LNCAP (cell line): Measurements from ENCODE around the gene PTGDR2.

Source experiments
- TF ChIP-seq, protein P1 (sequence below): fragments of 450-650 bp; IDR thresholded peaks from 2 replicates; pipeline ENCODE4 v1.5.1; 2017; ENCODE audit warnings: mild to moderate bottlenecking

Gene PTGDR2

DNA sequence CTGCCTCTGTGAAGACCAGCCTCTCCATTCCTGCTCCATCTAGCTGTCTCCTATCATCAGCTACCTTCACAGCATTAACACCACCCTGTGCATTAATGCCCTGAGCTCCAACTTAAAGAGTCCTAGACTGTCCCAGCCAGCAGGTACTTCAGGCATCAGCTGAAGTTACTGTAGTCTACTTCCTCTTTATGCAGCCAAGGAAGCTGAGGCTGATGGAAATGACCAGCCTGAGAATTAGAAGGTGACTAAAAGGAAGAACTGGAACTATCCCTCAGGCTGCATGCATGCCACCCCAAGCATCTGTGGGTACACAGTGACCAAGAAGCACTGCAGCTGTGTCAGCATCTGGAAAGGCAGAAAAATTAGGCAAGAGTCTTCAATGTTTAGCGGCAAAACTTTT is 42.4 kb downstream of the PTGDR2 start:
- TF ChIP-seq, protein P1, sequence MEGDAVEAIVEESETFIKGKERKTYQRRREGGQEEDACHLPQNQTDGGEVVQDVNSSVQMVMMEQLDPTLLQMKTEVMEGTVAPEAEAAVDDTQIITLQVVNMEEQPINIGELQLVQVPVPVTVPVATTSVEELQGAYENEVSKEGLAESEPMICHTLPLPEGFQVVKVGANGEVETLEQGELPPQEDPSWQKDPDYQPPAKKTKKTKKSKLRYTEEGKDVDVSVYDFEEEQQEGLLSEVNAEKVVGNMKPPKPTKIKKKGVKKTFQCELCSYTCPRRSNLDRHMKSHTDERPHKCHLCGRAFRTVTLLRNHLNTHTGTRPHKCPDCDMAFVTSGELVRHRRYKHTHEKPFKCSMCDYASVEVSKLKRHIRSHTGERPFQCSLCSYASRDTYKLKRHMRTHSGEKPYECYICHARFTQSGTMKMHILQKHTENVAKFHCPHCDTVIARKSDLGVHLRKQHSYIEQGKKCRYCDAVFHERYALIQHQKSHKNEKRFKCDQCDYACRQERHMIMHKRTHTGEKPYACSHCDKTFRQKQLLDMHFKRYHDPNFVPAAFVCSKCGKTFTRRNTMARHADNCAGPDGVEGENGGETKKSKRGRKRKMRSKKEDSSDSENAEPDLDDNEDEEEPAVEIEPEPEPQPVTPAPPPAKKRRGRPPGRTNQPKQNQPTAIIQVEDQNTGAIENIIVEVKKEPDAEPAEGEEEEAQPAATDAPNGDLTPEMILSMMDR, result no peak

DNA sequence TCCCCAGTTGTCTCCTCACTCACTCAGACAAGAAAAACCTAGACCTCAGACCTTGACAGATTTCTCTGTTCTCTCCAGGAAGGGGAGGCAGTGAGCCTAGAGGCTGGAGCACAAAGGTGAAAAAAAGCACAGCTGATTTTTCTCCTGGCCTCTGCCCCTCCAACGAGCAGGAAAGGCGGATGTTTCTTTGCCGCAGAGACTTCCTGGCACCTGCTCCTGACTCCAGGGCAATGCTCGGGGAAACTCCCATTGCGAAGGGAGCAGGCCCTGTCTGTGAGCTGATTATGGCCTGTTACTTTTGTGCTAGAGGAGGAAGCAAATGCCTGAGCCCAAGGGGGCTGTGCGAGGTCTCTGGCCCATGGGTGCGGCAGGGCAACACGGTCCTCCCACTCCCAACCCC is 45.2 kb downstream of the PTGDR2 start:
- TF ChIP-seq, protein P1, result no peak

DNA sequence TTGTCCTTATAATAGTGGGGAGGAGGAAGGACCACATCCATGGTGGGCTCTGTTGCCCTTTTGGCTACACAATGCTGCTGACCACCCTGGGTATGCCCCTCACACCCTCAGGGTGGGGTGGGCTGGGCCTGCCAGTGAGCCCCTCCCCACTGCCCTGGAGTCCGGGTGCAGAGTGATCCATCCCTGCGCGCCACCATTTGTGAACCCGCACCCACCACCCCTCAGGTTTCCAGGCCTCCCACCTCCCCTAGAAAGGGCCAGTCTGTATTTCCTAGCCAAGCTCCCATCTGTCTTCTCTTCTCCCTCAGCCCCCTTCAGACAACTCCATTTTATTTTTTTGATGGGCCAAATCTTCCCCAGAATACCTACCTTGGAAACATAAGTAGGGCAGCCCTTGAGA is 45.6 kb downstream of the PTGDR2 start:
- TF ChIP-seq, protein P1, result no peak

DNA sequence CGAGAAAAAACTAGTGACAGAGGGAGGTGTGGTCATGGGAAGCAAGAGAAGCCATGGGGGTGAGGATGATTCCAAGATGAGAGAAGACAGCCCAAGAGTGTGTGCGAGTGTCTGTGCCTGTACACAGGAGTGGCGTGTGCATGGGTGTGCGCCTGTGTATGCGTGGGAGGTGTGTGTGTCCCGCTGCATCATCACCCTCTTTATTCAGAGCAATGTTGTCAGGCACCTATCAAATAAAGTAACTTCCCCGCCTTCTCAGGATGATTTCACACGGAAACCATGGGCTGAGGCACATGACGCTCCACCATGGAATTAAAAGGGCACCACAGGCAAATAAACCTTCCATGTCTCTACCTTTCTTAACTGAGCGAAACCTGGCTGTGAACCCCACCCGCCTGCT is 46.1 kb downstream of the PTGDR2 start:
- TF ChIP-seq, protein P1, result no peak

DNA sequence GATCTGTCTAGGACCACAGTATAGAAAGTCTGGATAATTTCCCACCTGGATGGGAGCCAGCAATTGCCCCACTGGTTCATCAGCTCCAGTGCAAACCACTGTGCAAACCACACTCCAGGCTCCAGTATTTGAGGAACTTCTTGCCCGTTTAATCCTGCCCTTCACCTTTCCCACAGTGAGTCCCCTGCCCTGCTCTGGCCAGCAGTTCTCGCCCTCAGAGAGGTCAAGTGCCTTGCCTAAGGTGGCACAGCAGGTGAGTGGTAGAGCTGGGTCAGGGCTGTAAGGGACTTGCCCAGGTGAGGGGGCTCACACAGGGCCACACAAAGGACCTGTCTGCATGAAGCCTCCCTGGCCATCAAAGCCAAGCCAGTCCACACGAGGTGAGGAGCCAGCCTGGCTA is 46.5 kb downstream of the PTGDR2 start:
- TF ChIP-seq, protein P1, result no peak

DNA sequence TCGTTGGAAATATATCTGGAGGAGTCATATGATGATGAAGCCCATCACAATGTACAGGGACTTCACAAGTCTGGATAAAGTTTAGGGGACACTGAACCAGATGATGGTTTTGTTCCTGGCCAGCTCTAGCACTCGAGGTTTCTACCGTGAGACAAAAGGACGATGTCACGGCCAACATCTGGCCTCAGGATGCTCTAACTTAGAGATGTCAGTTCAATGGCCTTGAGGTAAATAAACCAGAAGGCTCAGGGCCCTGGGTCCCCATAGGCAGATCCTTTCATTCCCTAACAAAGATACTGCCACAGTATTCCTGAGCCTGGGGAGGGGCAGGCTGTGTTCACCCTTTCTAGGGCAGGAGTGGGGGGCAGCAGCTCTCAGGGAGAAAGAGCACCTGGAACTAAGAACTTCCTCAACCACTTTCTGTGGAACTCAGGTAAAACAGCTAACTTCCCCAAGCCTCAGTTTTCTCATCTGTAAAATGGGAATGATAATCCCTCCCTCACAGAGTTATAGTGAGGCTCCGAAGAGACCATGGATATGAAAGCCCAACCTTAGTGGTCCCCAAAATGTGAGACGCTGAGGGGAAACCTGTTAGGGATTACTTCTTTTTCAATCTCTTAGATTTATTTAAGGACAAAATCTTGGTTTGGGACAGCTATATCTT is 52.3 kb downstream of the PTGDR2 start:
- TF ChIP-seq, protein P1, result no peak

DNA sequence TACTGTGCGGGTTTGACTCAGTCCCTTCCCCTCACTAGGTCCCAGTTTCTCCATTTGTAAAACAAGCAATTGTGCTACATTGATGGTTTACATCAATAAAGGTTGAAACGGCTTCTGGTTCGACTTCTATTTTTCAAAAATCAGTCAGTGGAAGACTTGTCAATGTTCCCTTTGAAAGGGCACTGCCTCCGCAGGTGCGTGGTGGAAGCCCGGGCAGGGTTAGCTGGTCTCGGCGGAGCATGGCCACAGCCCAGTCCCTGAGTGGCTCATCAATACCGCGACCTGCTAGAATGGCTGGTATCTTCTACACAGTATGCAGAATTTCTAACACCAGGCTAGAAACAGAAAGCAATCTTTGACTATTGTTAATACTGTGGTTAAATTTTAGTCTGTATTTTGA is 54.6 kb downstream of the PTGDR2 start:
- TF ChIP-seq, protein P1, result no peak
